ENCODE results near the gene SYTL2.

The SYTL2 gene

DNA sequence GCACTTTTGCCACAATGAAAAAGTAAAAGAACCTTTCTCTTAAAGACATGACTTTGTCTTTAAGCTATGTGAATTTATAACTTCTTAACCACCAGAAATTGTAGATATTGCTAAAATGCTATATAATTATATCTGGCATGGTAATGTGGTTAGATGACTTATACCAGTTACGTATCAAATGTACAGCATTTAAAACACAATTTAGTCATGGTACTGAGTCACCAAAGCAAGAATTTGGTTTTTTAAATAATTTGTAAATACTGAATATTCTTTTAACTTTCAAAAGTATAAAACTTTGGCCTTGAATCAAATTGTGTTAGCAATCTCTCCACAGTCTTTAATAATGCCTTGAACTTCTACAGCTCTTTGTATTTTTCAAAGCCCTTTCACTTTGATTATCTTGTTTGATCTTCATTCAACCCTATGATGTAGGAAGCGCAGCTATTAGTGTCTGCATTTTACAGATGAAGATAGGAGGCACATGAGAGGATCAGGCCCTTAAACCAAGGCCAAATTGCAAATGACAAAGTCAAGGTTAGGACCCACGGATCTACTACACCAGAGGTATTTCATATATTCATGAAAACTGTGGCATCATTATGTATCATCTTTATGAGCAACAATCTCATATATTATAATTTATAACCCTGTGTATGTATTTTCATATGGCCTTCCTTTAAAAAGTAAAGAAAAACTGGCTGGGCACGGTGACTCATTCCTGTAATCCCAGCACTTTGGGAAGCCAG lies 4.4 kb upstream of the SYTL2 start:
- H3K9ac ChIP-seq (ENCODE audit: low read depth, low read length), result no peak overlapping the region
- no peaks in the 10 kb centered on the region for H3K9me3 ChIP-seq (ENCODE audit: control insufficient read depth, insufficient read depth, low read length)
- no peaks in the 10 kb centered on the region for H3K36me3 ChIP-seq (ENCODE audit: insufficient read depth, low read length)
- no peaks in the 10 kb centered on the region for H3K4me1 ChIP-seq (ENCODE audit: insufficient read depth, low read length)

DNA sequence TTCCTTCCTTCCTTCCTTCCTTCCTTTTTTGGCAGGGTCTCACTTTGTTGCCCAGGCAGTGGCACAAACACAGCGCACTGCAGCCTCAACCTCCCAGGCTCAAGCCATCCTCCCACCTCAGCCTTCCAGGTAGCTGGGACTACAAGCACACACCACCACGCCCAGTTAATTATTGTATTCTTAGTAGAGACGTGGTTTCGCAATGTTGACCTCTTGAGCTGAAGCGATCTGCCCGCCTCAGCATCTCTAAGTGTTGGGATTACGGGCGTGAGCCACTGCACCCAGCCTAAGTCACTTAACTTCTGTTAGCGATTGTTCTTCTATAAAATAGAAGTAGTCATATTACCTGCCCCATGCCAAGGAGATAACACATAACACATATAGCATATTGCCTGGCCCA lies 2.8 kb upstream of the SYTL2 start:
- no peaks in the 10 kb centered on the region for H3K36me3 ChIP-seq (ENCODE audit: insufficient read depth, low read length)
- H3K4me1 ChIP-seq (ENCODE audit: insufficient read depth, low read length), result no peaks in the 10 kb centered on the region
- H3K9ac ChIP-seq (ENCODE audit: low read depth, low read length), result no peak overlapping the region
- no peaks in the 10 kb centered on the region for H3K9me3 ChIP-seq (ENCODE audit: control insufficient read depth, insufficient read depth, low read length)

GRCh38 chr11:85811624-85812023 lies 683 bp upstream of the SYTL2 start:
- Histone ChIP-seq H3K9ac (ENCODE audit: low read depth, low read length) (peak overlapping the region; percentile 64), H3K36me3 (ENCODE audit: insufficient read depth, low read length) (no peaks in the 10 kb centered on the region), H3K4me1 (ENCODE audit: insufficient read depth, low read length) (no peaks in the 10 kb centered on the region), H3K9me3 (ENCODE audit: control insufficient read depth, insufficient read depth, low read length) (no peaks in the 10 kb centered on the region)

DNA sequence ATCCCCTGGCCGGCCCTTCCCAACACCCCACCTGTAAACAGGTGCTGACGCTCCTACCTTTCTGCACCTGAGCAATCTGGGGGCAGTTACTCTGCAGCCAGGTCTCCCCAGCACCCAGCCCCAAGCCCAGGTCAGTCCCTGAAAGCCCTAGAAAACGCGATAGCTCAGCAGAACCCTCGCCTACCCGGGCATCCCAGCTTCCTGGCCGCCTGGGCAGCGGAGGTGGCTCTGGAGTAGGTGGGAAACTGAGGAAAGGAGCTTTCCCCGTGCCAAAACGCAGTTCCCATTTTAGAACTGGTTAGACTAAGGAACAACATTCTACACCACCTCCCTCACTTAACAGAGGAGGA lies 445 bp downstream of the SYTL2 start:
- Histone ChIP-seq H3K9ac (ENCODE audit: low read depth, low read length) (peak overlapping the region; percentile 64; the same call in 1 of the 2 replicates), H3K36me3 (ENCODE audit: insufficient read depth, low read length) (no peaks in the 10 kb centered on the region), H3K4me1 (ENCODE audit: insufficient read depth, low read length) (no peaks in the 10 kb centered on the region), H3K9me3 (ENCODE audit: control insufficient read depth, insufficient read depth, low read length) (no peaks in the 10 kb centered on the region)

GRCh38 chr11:85809863-85810262 lies 1.1 kb downstream of the SYTL2 start:
- H3K4me1 ChIP-seq (ENCODE audit: insufficient read depth, low read length), result no peaks in the 10 kb centered on the region
- no peaks in the 10 kb centered on the region for H3K9me3 ChIP-seq (ENCODE audit: control insufficient read depth, insufficient read depth, low read length)
- H3K36me3 ChIP-seq (ENCODE audit: insufficient read depth, low read length), result no peaks in the 10 kb centered on the region
- H3K9ac ChIP-seq (ENCODE audit: low read depth, low read length), result peak overlapping the region; percentile 64; the same call in 1 of the 2 replicates

- Histone ChIP-seq H3K36me3 (ENCODE audit: insufficient read depth, low read length) (no peaks in the 10 kb centered on the region), H3K9me3 (ENCODE audit: control insufficient read depth, insufficient read depth, low read length) (no peaks in the 10 kb centered on the region), H3K9ac (ENCODE audit: low read depth, low read length) (no peak overlapping the region), H3K4me1 (ENCODE audit: insufficient read depth, low read length) (no peaks in the 10 kb centered on the region)
These were observed 1.8 kb downstream of the SYTL2 start for GRCh38 chr11:85809191-85809590.

GRCh38 chr11:85806876-85807275 lies 4.1 kb downstream of the SYTL2 start:
- H3K36me3 ChIP-seq (ENCODE audit: insufficient read depth, low read length), result no peaks in the 10 kb centered on the region
- no peak overlapping the region for H3K9ac ChIP-seq (ENCODE audit: low read depth, low read length)
- H3K9me3 ChIP-seq (ENCODE audit: control insufficient read depth, insufficient read depth, low read length), result no peaks in the 10 kb centered on the region
- H3K4me1 ChIP-seq (ENCODE audit: insufficient read depth, low read length), result no peaks in the 10 kb centered on the region

- no peaks in the 10 kb centered on the region for H3K9me3 ChIP-seq (ENCODE audit: control insufficient read depth, insufficient read depth, low read length)
- no peak overlapping the region for H3K9ac ChIP-seq (ENCODE audit: low read depth, low read length)
- no peaks in the 10 kb centered on the region for H3K4me1 ChIP-seq (ENCODE audit: insufficient read depth, low read length)
- H3K36me3 ChIP-seq (ENCODE audit: insufficient read depth, low read length), result no peaks in the 10 kb centered on the region
These were observed 4.9 kb downstream of the SYTL2 start for GRCh38 chr11:85806016-85806415.

DNA sequence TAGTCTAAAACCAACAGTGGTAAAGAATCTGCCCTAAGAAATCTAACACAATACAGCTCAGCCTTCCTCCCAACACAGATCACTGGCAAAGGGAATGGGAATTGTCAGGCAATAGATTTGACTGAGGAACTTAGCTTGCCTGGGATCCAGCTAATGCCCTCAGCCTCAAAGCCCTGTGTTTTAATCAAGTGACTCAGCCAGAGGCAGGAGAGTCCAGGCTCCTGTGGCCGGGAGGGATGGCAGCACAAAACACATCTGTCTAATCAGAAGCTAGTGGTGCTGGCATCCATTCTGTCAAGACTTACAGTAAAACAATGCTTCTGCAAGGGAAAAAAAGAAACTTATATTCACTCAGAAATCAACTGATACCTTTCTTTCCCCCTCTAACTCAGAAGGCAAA lies 5.6 kb downstream of the SYTL2 start:
- no peaks in the 10 kb centered on the region for H3K4me1 ChIP-seq (ENCODE audit: insufficient read depth, low read length)
- no peak overlapping the region for H3K9ac ChIP-seq (ENCODE audit: low read depth, low read length)
- H3K9me3 ChIP-seq (ENCODE audit: control insufficient read depth, insufficient read depth, low read length), result no peaks in the 10 kb centered on the region
- H3K36me3 ChIP-seq (ENCODE audit: insufficient read depth, low read length), result no peaks in the 10 kb centered on the region

GRCh38 chr11:85803920-85804319 lies 7.0 kb downstream of the SYTL2 start:
- H3K9me3 ChIP-seq (ENCODE audit: control insufficient read depth, insufficient read depth, low read length), result no peaks in the 10 kb centered on the region
- no peaks in the 10 kb centered on the region for H3K36me3 ChIP-seq (ENCODE audit: insufficient read depth, low read length)
- H3K9ac ChIP-seq (ENCODE audit: low read depth, low read length), result no peak overlapping the region
- H3K4me1 ChIP-seq (ENCODE audit: insufficient read depth, low read length), result no peaks in the 10 kb centered on the region

DNA sequence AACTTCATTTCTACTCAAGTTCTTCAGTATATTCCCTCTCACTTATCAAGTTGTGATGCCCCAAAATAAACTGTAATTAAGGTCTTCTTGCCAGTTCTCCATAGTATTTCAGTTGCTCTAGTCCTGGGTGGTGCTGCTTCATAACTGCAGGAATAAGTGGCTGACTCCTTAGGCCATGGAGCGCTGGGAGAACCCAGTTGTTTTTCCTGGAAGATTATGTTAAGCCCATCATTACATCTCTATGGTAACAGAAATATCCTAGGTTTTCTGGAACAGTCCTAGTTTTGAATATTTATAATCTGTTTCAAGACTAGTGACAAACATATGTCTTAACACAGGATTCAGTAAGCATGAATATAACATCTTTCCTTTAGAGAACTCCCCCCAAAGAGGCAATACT lies 7.6 kb downstream of the SYTL2 start:
- Histone ChIP-seq H3K36me3 (ENCODE audit: insufficient read depth, low read length) (no peaks in the 10 kb centered on the region), H3K4me1 (ENCODE audit: insufficient read depth, low read length) (no peaks in the 10 kb centered on the region), H3K9me3 (ENCODE audit: control insufficient read depth, insufficient read depth, low read length) (no peaks in the 10 kb centered on the region), H3K9ac (ENCODE audit: low read depth, low read length) (no peak overlapping the region)

DNA sequence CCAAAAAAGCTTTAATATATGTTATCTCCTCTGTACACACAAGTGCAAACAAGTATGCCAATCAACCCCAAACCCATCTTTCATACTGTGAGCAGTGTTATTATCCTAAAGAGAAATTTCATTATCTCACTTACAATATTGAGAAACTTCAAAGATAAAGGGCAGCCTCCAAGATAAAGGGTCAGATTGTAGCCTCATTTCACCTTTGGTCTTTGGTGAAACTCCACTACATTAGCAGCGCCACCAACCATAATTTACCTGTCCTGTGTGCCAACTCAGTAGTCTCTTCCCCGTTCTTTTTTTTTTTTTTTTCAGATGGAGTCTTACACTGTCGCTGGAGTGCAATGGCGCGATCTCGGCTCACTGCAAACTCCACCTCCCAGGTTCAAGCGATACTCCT lies 9.4 kb downstream of the SYTL2 start:
- H3K9ac ChIP-seq (ENCODE audit: low read depth, low read length), result no peak overlapping the region
- H3K9me3 ChIP-seq (ENCODE audit: control insufficient read depth, insufficient read depth, low read length), result no peaks in the 10 kb centered on the region
- no peaks in the 10 kb centered on the region for H3K36me3 ChIP-seq (ENCODE audit: insufficient read depth, low read length)
- H3K4me1 ChIP-seq (ENCODE audit: insufficient read depth, low read length), result no peaks in the 10 kb centered on the region

DNA sequence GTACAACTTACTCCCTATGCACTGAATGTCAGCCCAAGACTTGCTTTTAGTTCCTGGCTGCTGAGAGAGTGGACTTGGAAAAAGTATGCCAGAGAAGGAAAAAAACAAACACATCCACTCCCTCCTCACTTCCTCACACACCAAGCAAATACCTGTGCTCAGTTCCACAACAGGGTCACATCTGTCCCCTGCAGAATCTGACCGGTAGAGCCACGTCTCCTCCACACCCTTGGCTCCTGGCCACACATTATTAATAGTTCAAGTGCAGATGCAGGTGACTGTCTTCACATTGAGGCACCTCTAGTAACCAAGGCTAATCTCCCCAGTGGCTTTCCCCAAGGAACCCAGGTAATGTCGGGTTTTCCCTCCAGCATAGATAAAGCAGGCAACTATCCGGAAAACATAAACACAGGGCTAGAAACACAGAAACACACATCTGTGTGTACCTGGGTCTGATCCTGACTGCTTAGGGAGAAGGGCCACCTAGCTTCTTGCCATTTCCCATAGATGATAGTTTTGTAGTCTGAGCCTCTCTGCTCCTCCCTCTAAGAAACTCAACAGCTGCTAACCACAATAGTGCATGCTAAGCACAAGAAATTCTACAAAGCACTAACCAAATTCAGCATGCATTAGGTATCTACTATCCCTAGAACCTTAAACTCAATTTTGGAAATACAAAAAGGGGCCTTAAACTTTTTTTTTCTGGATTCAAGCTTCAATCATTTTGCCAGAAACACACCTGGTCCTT lies 10.2 kb downstream of the SYTL2 start:
- Histone ChIP-seq H3K9ac (ENCODE audit: low read depth, low read length) (no peak overlapping the region), H3K4me1 (ENCODE audit: insufficient read depth, low read length) (no peaks in the 10 kb centered on the region), H3K36me3 (ENCODE audit: insufficient read depth, low read length) (no peaks in the 10 kb centered on the region), H3K9me3 (ENCODE audit: control insufficient read depth, insufficient read depth, low read length) (no peaks in the 10 kb centered on the region)

DNA sequence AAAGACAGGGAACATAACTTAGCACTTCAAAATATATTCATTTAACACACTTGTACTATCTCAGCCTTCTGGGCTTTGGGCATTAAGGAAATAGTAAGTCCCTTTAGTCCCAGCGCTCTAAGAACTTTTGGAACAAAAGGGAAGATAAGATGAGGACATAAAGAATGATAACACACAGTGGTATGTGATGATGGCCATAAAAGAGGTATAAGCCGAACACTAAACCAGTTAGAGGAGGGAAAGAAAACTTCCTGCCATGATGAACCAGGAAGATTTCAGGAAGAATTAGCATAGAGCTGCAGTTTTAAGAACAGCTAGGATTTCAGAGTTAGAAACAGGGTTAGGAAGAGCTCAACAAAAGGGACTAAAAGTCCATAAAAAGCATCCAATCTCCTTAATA lies 11.8 kb downstream of the SYTL2 start:
- H3K9ac ChIP-seq (ENCODE audit: low read depth, low read length), result no peak overlapping the region
- no peaks in the 10 kb centered on the region for H3K4me1 ChIP-seq (ENCODE audit: insufficient read depth, low read length)
- no peaks in the 10 kb centered on the region for H3K36me3 ChIP-seq (ENCODE audit: insufficient read depth, low read length)
- H3K9me3 ChIP-seq (ENCODE audit: control insufficient read depth, insufficient read depth, low read length), result no peaks in the 10 kb centered on the region; the same call in 1 of the 2 replicates

DNA sequence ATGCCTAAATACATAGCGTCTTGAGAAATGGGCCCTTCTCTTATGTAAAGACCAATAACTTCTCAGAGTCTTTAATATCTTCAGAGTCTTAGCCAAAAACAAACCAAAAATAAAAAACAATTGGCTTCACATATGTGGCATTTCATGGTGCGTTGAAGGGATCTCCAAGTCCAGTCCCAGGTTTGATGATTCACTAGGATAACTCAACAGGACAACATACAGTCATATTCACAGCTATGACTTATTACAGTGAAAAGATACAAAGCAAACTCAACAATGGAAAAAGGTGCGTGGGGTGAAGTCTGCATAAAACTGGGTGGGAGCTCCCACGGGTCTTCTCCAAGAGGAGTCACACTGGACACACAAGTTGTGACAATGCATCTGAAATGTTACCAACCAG lies 12.6 kb downstream of the SYTL2 start:
- Histone ChIP-seq H3K9me3 (ENCODE audit: control insufficient read depth, insufficient read depth, low read length) (no peaks in the 10 kb centered on the region; the same call in 1 of the 2 replicates), H3K36me3 (ENCODE audit: insufficient read depth, low read length) (no peaks in the 10 kb centered on the region), H3K9ac (ENCODE audit: low read depth, low read length) (no peak overlapping the region), H3K4me1 (ENCODE audit: insufficient read depth, low read length) (no peaks in the 10 kb centered on the region)

All from ES-I3 (cell line).